HG03457 (cell line): ENCODE measurements around the gene FOSB.

Source experiments
- ATAC-seq: cut with Tn5 transposase; IDR thresholded peaks from one replicate; pipeline ENCODE4 v1.9.1; 2021; ENCODE audit warnings: moderate number of reproducible peaks; ENCODE audit not compliant: unreplicated experiment

The FOSB gene

GRCh38 chr19:45478454-45479238 lies 10.8 kb downstream of the FOSB start:
- ATAC-seq, result peak; percentile 52

- no peak for ATAC-seq
Observed at GRCh38 chr19:45483033-45483432, 15.2 kb downstream of the FOSB start.

DNA sequence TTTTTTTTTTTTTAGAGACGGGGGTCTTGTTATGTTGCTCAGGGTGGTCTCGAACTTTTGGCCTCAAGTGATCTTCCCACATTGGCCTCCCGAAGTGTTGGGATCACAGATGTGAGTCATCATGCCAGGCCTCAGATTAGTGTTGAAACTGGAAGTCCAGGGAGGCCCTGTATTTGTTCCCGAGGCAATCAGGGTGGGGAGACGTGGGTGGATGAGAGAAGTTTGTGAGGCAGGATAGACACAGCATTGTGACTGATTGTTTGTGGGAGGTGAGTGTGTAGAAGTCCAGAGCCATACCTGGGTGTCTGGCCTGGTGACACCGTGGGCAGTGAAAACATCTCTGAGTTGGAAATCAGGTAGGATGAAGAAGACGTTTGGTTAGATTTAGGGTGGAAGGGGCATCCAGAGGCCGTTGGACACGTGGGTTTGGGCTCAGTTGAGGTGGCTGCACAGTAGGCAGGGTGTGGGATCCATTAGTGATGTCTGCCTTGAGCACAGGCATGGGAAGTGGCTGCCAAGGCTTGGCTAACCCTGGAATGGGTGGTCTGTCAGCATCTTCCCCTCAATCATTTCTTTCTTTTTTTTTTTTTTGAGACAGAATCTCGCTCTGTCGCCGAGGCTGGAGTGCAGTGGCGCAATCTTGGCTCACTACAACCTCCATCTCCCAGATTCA lies 16.6 kb downstream of the FOSB start:
- ATAC-seq, result no peak

DNA sequence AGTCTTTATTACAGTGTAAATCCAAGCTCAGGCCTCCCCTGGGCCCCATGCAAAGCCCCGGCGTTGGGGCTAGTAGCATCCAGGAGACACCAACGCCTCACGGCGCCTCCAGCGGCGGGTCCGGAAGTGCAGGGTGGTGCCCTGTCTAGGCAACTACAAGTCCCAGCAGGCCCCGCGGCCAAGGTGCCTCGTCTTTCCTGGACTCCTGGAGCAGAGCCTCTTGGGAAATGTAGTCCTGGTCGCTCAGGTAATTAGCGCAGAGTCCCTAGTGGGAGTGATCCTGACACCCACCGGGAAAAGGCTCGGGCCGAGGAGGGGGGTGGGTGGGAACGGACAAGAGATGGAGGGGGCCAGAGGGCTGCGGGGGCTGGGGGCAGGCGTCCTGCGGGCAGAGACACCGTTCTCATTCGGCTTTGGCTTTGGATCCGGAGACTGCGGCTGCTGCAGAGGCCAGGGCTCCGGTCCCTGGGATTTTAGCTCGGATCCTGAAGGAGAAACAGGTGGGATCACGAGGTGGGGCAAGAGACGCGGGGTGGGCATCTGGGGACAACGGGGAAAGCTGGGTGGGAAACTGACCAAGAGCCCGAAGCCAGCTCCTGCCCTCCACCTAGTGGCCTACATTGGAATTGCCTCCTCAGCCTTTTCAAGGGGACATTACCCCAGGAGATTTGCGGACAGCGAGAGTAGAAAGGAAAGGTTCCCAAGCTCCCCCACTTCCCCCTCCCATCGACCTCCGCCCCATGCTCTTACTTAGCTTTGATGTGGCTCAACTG lies 17.7 kb downstream of the FOSB start:
- peak; percentile 68 for ATAC-seq

DNA sequence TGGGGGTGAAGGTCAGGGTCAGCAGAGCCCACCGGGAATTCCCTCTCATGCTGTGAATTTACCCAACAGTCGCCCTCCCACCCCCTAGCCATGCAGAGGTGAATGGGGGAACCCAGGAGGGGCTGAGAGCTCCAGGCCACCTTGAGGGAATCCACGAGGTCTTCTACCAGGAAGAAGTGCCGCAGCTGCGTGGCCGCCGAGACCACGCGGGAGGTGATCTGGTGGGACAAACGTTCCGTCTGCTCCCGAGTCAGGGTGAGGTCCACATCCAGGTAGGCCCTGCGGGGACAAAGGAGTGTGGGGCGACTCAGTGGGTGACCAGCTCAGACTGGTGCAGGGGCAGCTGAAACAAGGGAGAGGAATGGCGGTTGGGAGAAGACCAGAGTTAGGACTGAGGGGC lies 20.9 kb downstream of the FOSB start:
- ATAC-seq, result no peak

DNA sequence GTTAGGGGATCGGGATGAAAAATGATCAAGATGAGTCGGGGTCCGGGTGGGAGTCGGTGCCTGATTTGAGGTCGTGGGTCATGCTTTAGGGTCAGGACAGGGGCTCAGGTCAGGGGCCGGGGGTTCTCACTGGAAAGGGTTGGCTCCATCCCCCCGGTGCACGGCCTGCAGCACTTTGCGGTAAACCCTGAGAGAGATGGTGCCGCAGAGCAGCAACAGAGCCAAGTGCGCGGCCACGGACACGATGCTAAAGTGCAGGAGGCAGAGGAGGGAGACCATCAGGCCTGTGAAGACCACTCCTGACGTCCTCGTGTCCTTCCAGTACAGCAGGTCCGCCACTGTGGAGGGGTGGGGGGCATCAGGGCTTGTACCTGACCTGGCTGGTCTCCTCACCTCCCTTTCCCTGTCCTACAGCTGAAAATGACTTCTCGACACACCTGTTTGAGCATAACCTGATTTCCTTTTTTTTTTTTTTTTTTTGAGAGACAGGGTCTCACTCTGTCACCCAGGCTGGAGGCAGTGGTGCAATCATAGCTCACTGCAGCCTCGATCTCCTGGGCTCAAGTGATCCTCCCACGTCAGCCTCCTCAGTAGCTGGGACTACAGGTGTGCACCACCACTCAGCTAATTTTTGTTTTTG lies 21.5 kb downstream of the FOSB start:
- ATAC-seq, result no peak

DNA sequence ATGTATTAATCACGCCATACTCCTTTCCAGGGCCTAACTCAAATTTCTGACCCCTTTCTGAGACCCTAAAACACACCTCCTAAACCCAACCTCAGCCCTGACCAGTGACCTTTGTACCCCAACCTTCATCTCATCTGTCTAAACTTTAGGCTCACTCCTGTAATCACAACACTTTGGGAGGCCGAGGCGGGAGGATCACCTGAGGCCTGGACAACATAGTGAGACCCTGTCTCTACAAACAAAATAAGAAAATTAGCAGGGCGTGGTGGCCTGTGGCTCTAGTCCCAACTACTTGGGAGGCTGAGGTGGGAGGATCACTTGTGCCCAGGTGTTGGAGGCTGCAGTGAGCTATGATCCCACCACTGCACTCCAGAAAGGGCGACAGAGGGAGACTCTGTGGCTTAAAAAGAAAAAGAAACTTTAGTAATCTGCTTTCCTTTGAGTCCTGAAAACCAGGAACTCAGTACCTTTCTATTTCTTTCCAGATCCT lies 24.4 kb downstream of the FOSB start:
- ATAC-seq, result no peak

- ATAC-seq, result no peak
Observed at GRCh38 chr19:45492627-45493470, 25.1 kb downstream of the FOSB start.

GRCh38 chr19:45494261-45494916 lies 26.6 kb downstream of the FOSB start:
- no peak for ATAC-seq

DNA sequence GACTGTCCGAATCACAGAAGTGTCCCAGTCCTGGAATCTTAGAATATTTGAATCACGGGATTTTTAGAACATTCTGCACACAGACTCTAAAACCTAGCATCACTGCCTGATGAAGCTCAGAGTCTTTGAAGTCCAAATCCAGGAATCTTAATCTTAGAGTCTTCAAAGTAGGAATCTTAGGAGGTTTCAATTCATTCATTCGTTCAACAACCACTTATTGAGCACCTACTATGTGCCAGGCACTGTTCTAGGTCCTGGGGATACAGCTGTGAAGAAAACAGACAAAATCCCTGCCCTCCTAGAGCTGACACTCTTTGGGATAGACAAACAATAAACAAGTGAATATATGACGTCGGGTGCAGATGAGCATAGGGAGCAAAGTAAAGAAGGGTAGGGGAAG lies 27.4 kb downstream of the FOSB start:
- no peak for ATAC-seq

GRCh38 chr19:45496349-45496953 lies 28.7 kb downstream of the FOSB start:
- no peak for ATAC-seq

GRCh38 chr19:45497791-45498190 lies 30.0 kb downstream of the FOSB start:
- no peak for ATAC-seq

- ATAC-seq, result no peak
Observed at GRCh38 chr19:45498411-45499195, 30.8 kb downstream of the FOSB start, which contains the start of gene PPM1N. Gene PPM1N, plus strand, starts transcription at chr19:45498443. Its CDS starts 30 bp downstream, at chr19:45498473.

DNA sequence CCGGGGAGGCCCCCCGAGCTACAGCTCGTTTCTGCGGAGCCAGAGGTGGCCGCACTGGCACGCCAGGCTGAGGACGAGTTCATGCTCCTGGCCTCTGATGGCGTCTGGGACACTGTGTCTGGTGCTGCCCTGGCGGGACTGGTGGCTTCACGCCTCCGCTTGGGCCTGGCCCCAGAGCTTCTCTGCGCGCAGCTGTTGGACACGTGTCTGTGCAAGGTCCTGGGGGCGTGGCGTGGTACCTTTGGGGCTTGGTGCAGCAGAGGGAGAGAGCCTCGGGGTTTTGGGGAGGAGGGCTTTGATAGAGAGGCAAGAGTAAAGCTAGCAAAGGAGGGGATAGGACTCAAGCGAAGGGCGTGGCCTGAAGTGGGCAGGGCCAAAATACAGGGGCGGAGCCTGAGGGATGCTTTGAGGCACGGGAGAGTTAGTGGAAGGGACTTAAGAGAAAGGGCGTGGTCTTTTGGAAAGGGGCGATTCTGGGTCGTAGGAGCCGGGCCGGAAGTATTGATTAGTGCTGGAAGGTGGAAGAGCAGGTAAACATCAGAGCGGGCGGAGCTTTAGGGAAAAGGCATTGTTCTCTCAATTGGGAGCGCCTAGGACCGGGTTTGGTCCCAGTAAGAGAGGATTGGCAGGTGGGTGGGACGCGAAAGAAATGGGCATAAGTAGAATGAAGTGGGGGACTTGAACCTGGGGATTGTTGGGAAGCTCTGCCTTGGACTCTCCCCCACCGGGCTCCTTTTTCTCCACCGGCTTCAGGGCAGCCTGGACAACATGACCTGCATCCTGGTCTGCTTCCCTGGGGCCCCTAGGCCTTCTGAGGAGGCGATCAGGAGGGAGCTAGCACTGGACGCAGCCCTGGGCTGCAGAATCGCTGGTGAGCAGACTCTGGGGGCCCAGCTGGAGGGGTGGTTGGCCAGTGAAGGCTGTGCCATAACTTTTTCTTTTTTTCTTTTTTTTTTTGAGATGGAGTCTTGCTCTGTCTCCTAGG lies 31.7 kb downstream of the FOSB start:
- ATAC-seq, result no peak

DNA sequence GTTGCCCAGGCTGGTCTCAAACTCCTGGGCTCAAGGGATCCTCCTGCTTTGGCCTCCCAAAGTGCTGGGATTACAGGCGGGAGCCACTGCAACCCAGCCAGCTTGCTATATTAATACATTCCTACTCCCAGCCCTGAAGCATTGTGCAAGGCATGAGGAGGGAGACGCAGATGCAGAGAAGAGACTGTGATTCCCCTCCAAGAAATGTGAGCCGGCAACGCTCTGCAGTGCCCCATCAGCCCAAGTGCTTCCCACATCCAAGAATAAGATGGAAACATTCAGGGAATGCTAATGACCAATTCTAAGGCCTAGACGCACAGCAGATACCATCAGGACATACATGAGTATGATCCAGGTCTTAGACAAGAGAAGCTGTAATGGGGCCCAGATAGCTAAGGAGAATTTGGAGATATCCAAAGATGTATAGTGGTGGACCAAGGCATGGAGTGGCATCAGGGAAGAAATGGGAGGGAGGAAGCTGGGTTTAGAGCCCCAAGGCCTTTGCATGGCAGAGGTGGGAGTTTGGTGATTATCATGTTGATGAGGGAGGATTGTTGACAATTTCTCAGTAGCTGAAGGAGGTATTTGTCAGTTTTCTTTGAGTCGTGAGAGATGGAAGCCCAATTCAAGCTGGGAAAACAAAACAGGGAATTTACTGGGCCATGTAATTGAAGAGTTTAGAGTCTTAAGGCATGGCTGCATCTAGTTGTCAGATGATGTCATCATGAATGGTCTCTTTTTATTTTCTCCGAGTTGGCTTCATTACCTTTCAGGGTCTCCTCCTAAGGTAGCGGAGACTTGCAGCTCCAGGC lies 33.3 kb downstream of the FOSB start:
- ATAC-seq, result no peak

- no peak for ATAC-seq
Observed at GRCh38 chr19:45501730-45502014, 33.9 kb downstream of the FOSB start.

DNA sequence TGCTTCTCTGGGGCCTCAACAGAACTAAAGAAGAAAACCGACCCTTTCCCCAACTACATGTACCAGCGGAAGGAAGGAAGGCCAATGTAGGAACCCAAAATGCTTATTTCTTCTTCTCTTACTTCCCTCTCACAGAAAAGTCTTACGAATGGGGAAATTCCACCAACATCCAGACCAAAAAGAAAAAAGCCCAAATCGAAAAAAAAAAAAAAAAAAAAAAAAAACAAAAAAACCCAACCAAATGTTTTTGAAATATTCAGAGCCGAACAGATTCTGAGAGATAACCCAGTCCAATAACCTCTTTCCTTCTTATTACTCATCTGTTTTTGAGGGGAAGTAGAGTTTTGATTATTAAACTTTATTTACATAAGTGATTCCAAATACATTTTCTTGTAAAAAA lies 34.3 kb downstream of the FOSB start:
- ATAC-seq, result no peak
